CD4-positive, alpha-beta T cell (primary cell): ENCODE data around the gene KCNJ5. TPM values are rescaled to one million over a fixed set of nuclear protein-coding genes. Genes with fewer than 3 reads are reported as not detected.

Source experiments
- ATAC-seq: fragments of 200-7000 bp; cut with Tn5 transposase; one replicate; pipeline ENCODE4 v1.10.0; 2022; ENCODE audit warnings: mild to moderate bottlenecking; ENCODE audit not compliant: poor library complexity
- CTCF ChIA-PET: fragments of 350-600 bp; sonication (Branson Sonifier 250); formaldehyde crosslinking; loops from one replicate; lab custom pipeline; 2021; ENCODE audit warnings: antibody characterized with exemption, inconsistent platforms; lab: Charles Lee
- POLR2A ChIA-PET: fragments of 350-600 bp; sonication (Branson Sonifier 250); formaldehyde crosslinking; loops from one replicate; lab custom pipeline; 2021; ENCODE audit warnings: antibody characterized with exemption, inconsistent platforms; lab: Charles Lee
- DNase-seq, 14 experiments: peaks; one replicate each; pipeline ENCODE4 v3.0.0-alpha.2; 2013 to 2020; ENCODE audit warnings: mixed read lengths in 2 of 14
- H3K27ac ChIP-seq, 2 donors: one replicate each; pipeline versions ENCODE4 v1.5.1 to v1.7.0; 2013; ENCODE audit warnings: low read length in 2 of 2, low read depth in 1 of 2, mild to moderate bottlenecking in 1 of 2
- H3K27me3 ChIP-seq, 2 experiments: 1 replicate in 1 of 2; 2 replicates in 1 of 2; pipeline versions ENCODE4 v1.6.1 to v1.7.0; 2013; ENCODE audit warnings: low read length in 2 of 2, control low read depth in 1 of 2, mild to moderate bottlenecking in 1 of 2, moderate library complexity in 1 of 2; ENCODE audit not compliant: insufficient read depth in 2 of 2, control insufficient read depth in 1 of 2
- H3K36me3 ChIP-seq: one replicate; pipeline ENCODE4 v1.6.1; 2013; ENCODE audit warnings: low read length, control low read depth; ENCODE audit not compliant: insufficient read depth
- H3K4me1 ChIP-seq: one replicate; pipeline ENCODE4 v1.6.1; 2013; ENCODE audit warnings: low read length, control low read depth; ENCODE audit not compliant: insufficient read depth
- H3K4me3 ChIP-seq: one replicate; pipeline ENCODE4 v1.5.1; 2013; ENCODE audit warnings: mild to moderate bottlenecking, low read length, moderate library complexity
- H3K9me3 ChIP-seq, 2 experiments: 1 replicate in 1 of 2; 2 replicates in 1 of 2; pipeline versions ENCODE4 v1.6.1 to v1.7.0; 2013; ENCODE audit warnings: low read length in 2 of 2, mild to moderate bottlenecking in 2 of 2, control low read depth in 1 of 2, moderate library complexity in 1 of 2; ENCODE audit not compliant: control insufficient read depth in 1 of 2, insufficient read depth in 1 of 2
- H3K27ac Mint-ChIP-seq: one replicate; pipeline ENCODE4 v1.8.0; 2020; ENCODE audit warnings: mixed read lengths
- H3K27me3 Mint-ChIP-seq: one replicate; pipeline ENCODE4 v1.8.0; 2021; ENCODE audit warnings: mixed read lengths
- H3K36me3 Mint-ChIP-seq: one replicate; pipeline ENCODE4 v1.8.0; 2021; ENCODE audit warnings: low read depth, mixed read lengths
- H3K4me1 Mint-ChIP-seq: one replicate; pipeline ENCODE4 v1.8.0; 2021; ENCODE audit warnings: low read depth, mixed read lengths
- H3K4me3 Mint-ChIP-seq: one replicate; pipeline ENCODE4 v1.8.0; 2020; ENCODE audit warnings: mild to moderate bottlenecking, mixed read lengths
- H3K9me3 Mint-ChIP-seq: one replicate; pipeline ENCODE4 v1.8.0; 2020; ENCODE audit warnings: mixed read lengths
- CTCF ChIP-seq: fragments of 200-600 bp; IDR thresholded peaks from one replicate; pipeline ENCODE4 v1.8.0; 2022; ENCODE audit warnings: antibody characterized with exemption, mild to moderate bottlenecking
- intact Hi-C, 2 experiments: fragments of 100-400 bp; cut with DNase I in 1 of 2; cut with micrococcal nuclease in 1 of 2; formaldehyde crosslinking; loops; one replicate each; pipeline versions ENCODE4 v1.15.1 to v1.9.0; 2023 to 2025; cut with DNase I, micrococcal nuclease
- total RNA-seq, 174 experiments: library from RNA in 2 of 174; stranded (reverse) in 2 of 174; gene quantifications; one replicate each; pipeline ENCODE4 v1.2.3 and lab custom pipeline; 2021 to 2026

KCNJ5 gene
- total RNA-seq, 2 experiments from 2014 or later, result 0.05 TPM; not detected in 1

- Mint-ChIP-seq H3K27me3 (peaks cover 6% of the 10 kb centered on the region), H3K36me3 (no peaks in the 10 kb centered on the region), H3K4me1 (no peaks in the 10 kb centered on the region), H3K9me3 (no peaks in the 10 kb centered on the region), H3K27ac (no peak overlapping the region), H3K4me3 (no peak overlapping the region)
- ATAC-seq (no peak), DNase-seq (no peak)
- ChIA-PET CTCF (no interaction called here), POLR2A (no interaction called here)
- Histone ChIP-seq H3K4me3 (no peak overlapping the region), H3K36me3 (no peaks in the 10 kb centered on the region), H3K4me1 (no peaks in the 10 kb centered on the region), H3K27ac (no peak overlapping the region), H3K9me3 (no peaks in the 10 kb centered on the region), H3K27me3 (peaks cover 0 to 3% of the 10 kb centered on the region in 2 experiments)
- intact Hi-C loops, result loop anchor here in 1 of 2 experiments (10.0 kb wide), 1 partner anchor 1105 kb away; no protein-coding TSS in a partner anchor
- TF ChIP-seq CTCF, result no peak
Observed at GRCh38 chr11:128949791-128950454, 58.8 kb downstream of the KCNJ5 start.

GRCh38 chr11:128953151-128953550 is 62.0 kb downstream of the KCNJ5 start:
- CTCF ChIA-PET, result no interaction called here

GRCh38 chr11:128955636-128956035 is 64.5 kb downstream of the KCNJ5 start:
- Histone ChIP-seq H3K4me1 (peaks cover 2% of the 10 kb centered on the region), H3K9me3 (no peaks in the 10 kb centered on the region), H3K27ac (no peak overlapping the region), H3K27me3 (peaks cover 0 to 7% of the 10 kb centered on the region in 2 experiments), H3K36me3 (no peaks in the 10 kb centered on the region), H3K4me3 (no peak overlapping the region)
- ATAC-seq, result no peak
- Mint-ChIP-seq H3K9me3 (no peaks in the 10 kb centered on the region), H3K36me3 (no peaks in the 10 kb centered on the region), H3K4me3 (no peak overlapping the region), H3K27me3 (peaks cover 5% of the 10 kb centered on the region), H3K27ac (no peak overlapping the region), H3K4me1 (peaks cover 4% of the 10 kb centered on the region)
- intact Hi-C loops, result loop anchor here (1.0 to 10.0 kb wide), 7 partner anchors 71 to 1111 kb away; no protein-coding TSS in a partner anchor
- no peak for TF ChIP-seq CTCF
- CTCF ChIA-PET, result interaction anchor here (1.6 kb wide), 2 partner anchors 70 to 72 kb away, joined by 6 to 8 read pairs; no protein-coding TSS in a partner anchor
- POLR2A ChIA-PET, result no interaction called here
- DNase-seq, result no peak

More at GRCh38 chr11:128953151-128953550, 62.0 kb downstream of the KCNJ5 start:
- H3K4me1 Mint-ChIP-seq, result peaks cover 4% of the 10 kb centered on the region
- no peak overlapping the region for H3K27ac Mint-ChIP-seq
- no peaks in the 10 kb centered on the region for H3K9me3 Mint-ChIP-seq
- no peaks in the 10 kb centered on the region for H3K36me3 ChIP-seq
- peaks cover 2% of the 10 kb centered on the region for H3K4me1 ChIP-seq
- ATAC-seq (no peak), DNase-seq (no peak)
- no peak for TF ChIP-seq CTCF
- intact Hi-C loops, result loop anchor here in 1 of 2 experiments (10.0 kb wide), 1 partner anchor 1108 kb away; no protein-coding TSS in a partner anchor
- POLR2A ChIA-PET, result no interaction called here
- H3K27me3 Mint-ChIP-seq, result peaks cover 5% of the 10 kb centered on the region
- H3K36me3 Mint-ChIP-seq, result no peaks in the 10 kb centered on the region
- H3K27ac ChIP-seq, result no peak overlapping the region
- no peak overlapping the region for H3K4me3 Mint-ChIP-seq
- no peaks in the 10 kb centered on the region for H3K9me3 ChIP-seq
- H3K4me3 ChIP-seq, result no peak overlapping the region
- H3K27me3 ChIP-seq, result peaks cover 0 to 7% of the 10 kb centered on the region in 2 experiments
